ENCODE measurements around the gene ZFP90. TPM values are rescaled to one million over a fixed set of nuclear protein-coding genes. Genes with fewer than 3 reads are reported as not detected.
A peak's percentile ranks its signal among the peaks of the same experiment; 100 is the strongest.
"Not testable (repeated sequence)": the region's sequence is repeated elsewhere in the genome, so short reads cannot be mapped to it uniquely, and the experiment has no call there.

ZFP90 gene
- total RNA-seq, 1 donor from 2014 or later: 18.8 TPM

DNA sequence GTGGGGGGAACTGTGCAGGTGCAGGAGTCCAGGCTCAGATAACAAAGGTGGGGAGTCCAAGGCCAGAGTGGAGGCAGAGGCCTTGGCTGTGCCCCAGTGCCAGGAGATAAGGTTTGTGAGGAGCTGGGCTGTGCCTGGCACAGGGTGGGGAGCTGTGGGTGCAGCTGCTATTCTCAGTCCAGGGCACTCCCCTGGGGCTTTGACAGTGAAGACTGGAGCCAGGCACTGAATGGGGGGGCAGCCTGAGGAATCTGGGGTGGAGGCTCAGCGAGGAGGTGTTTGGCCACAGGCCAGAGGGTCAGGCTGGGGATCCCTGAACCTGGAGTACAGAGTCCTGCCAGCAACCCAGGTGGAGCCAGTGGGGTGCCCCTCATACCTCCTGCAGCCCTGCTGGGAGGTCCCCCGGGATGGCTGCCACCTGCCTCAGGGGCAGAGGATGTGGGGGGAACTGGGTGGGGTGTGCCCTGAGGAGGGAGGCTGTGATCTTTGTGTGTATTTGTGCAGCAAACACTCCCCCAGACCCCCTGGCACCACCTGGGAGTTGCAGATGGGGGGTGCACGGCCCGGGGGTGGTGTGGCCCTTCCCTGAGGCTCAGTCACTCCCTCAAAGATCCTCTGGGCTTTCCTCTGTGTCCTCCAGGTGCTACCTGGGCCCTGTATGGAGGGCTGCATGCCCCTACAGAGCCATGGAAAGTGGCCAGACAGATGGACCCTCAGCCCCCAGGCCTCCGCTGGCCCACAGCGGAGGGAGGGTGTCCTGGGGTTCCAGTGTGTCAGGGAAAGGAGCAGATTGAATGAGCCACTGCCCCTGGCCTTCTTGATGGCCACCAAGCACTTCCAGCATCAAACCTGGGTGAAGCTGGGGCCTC, 46.3 kb upstream of the ZFP90 start:
- DNase-seq: no peak
- peaks cover 2% of the 10 kb centered on the region for H3K9me3 Mint-ChIP-seq
- no peak for ATAC-seq (ENCODE audit: low read depth)
- no peak overlapping the region for H3K27ac Mint-ChIP-seq
- CTCF ChIA-PET: no interaction called here
- intact Hi-C loops (cut with micrococcal nuclease): no loop called here
- no peak for TF ChIP-seq CTCF (IDR thresholded peaks at IDR 0.05)
- POLR2A ChIA-PET: no interaction called here
- H3K36me3 Mint-ChIP-seq (ENCODE audit: low read depth): no peaks in the 10 kb centered on the region
- H3K4me3 Mint-ChIP-seq: peak overlapping the region; percentile 28
- peaks cover 22% of the 10 kb centered on the region for H3K4me1 Mint-ChIP-seq
- peaks cover 8% of the 10 kb centered on the region for H3K27me3 Mint-ChIP-seq

- DNase-seq: no peak
- Mint-ChIP-seq H3K36me3 (ENCODE audit: low read depth) (no peaks in the 10 kb centered on the region), H3K4me1 (peaks cover 22% of the 10 kb centered on the region), H3K9me3 (peaks cover 2% of the 10 kb centered on the region), H3K4me3 (no peak overlapping the region), H3K27me3 (peaks cover 8% of the 10 kb centered on the region), H3K27ac (no peak overlapping the region)
- ChIA-PET CTCF (no interaction called here), POLR2A (no interaction called here)
- no peak for ATAC-seq (ENCODE audit: low read depth)
- intact Hi-C loops (cut with micrococcal nuclease): no loop called here
- TF ChIP-seq CTCF (IDR thresholded peaks at IDR 0.05): no peak
Measured at GRCh38 chr16:68493412-68494070, 45.5 kb upstream of the ZFP90 start.

GRCh38 chr16:68494261-68494660, 44.8 kb upstream of the ZFP90 start:
- intact Hi-C loops (cut with micrococcal nuclease); H3K9me3 Mint-ChIP-seq; ATAC-seq (ENCODE audit: low read depth); CTCF ChIA-PET; H3K27ac Mint-ChIP-seq; H3K36me3 Mint-ChIP-seq (ENCODE audit: low read depth); POLR2A ChIA-PET; H3K4me3 Mint-ChIP-seq; H3K27me3 Mint-ChIP-seq; DNase-seq: not testable (repeated sequence)
- H3K4me1 Mint-ChIP-seq: peaks cover 22% of the 10 kb centered on the region

GRCh38 chr16:68496689-68497088, 42.4 kb upstream of the ZFP90 start:
- POLR2A ChIA-PET: no interaction called here
- ATAC-seq (ENCODE audit: low read depth) (no peak), DNase-seq (no peak)
- Mint-ChIP-seq H3K27ac (no peak overlapping the region), H3K36me3 (ENCODE audit: low read depth) (no peaks in the 10 kb centered on the region), H3K27me3 (peaks cover 4% of the 10 kb centered on the region), H3K4me1 (peaks cover 10% of the 10 kb centered on the region), H3K4me3 (no peak overlapping the region), H3K9me3 (peaks cover 2% of the 10 kb centered on the region)
- intact Hi-C loops (cut with micrococcal nuclease): no loop called here
- CTCF ChIA-PET: interaction anchor here (1.3 kb wide), 1 partner anchor 100 kb away, joined by 3 read pairs; no protein-coding TSS in a partner anchor
- TF ChIP-seq CTCF (IDR thresholded peaks at IDR 0.05): no peak

DNA sequence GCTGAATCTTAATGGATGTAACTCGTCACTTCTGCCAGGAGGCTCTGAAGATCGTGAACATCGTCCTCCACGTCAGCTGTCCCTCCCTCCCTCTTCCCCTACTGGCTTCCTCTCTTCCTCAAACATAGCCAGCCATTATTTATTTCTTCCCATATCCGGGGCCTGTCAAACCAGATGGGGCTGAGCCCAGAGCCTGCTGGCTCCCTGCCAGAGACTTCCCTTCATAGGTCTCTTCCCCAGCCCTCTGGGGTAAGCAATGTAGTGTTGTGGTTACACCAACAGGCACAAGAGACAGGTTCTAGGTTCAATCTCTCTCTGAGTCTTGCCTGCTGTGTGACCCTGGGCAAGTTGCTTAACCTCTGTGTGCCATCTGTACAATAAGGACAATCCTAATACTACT, 40.1 kb upstream of the ZFP90 start:
- TF ChIP-seq CTCF (IDR thresholded peaks at IDR 0.05): no peak
- Mint-ChIP-seq H3K9me3 (peaks cover 2% of the 10 kb centered on the region), H3K4me3 (no peak overlapping the region), H3K4me1 (no peaks in the 10 kb centered on the region), H3K36me3 (ENCODE audit: low read depth) (no peaks in the 10 kb centered on the region), H3K27me3 (peaks cover 4% of the 10 kb centered on the region), H3K27ac (no peak overlapping the region)
- DNase-seq: no peak
- POLR2A ChIA-PET: no interaction called here
- no peak for ATAC-seq (ENCODE audit: low read depth)
- CTCF ChIA-PET: no interaction called here
- intact Hi-C loops (cut with micrococcal nuclease): no loop called here
